ENCODE data around the gene CCM2. TPM values are rescaled to one million over a fixed set of nuclear protein-coding genes. Genes with fewer than 3 reads are reported as not detected.

CCM2 gene
- total and polyA plus RNA-seq, 2 of the 8 experiments (the other 6 are each of a cell fraction or from before 2014, with no cell fraction given), result 31.6 to 41.2 TPM

DNA sequence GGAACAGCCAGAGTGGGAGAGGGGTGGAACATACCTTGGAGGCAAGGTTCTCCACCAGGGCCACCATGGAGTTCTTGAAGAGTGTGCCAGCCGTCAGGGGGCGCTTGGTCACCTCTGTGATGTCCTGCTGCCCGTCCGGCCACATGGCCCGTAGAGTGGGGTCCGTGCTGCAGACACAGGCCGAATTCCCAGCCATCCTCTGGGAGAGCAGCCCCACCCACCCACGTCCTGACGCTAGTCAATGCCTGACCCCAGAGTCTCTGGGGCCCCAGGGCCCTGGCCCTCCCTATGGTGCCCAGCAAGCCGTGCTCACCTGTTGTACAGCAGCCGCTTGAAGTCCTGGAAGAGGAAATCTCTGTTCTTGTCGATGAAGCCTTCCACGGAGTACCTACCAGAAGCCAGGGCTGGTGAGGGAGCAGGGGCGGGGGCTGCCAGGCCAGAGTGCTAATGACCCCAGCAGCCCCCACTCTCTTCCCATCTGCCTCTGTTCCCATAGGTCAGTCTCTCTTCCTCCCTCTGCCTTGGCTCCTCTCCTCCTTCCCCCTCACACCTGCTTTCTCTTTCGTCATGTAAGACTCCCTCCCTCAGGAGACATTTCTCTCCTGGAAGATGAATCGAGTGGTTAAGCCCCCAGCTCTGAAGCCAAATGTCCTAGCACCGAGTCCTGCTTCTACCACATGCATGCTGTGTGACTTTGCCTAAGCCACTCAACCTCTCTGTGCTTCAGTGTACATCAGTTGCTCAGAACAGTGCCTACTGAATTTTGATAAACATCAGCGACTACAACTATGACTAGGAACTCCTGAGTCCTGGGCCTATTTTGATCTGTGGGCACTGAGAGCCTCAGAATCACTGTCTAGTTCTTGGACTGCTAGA is 32.2 kb upstream of the CCM2 start (continued):
- TF ChIP-seq SP4 (IDR thresholded peaks at IDR 0.05; ENCODE audit: low read length), result no peak
- TF ChIP-seq KDM1A (IDR thresholded peaks at IDR 0.05; ENCODE audit: borderline replicate concordance, low read length), result peak; percentile 91
- TF ChIP-seq HDAC2 (IDR thresholded peaks at IDR 0.05; ENCODE audit: borderline replicate concordance in 1 of 2, low read depth in 2 of 2, low read length in 2 of 2), result peak in 1 of 2 experiments; percentile 55; a peak in 1 of 4 replicates

Data from H1 (cell line).